SU-DHL-6 (cell line): Measurements from ENCODE around the gene PTPRJ.

ENCODE experiments used
- H2AFZ ChIP-seq: fragments of 200-600 bp; sonication (generic); 2 replicates; pipeline ENCODE4 v1.6.1; 2014; ENCODE audit warnings: low read depth, mild to moderate bottlenecking, moderate library complexity, mixed read lengths, antibody characterized with exemption, low read length; ENCODE audit not compliant: severe bottlenecking
- H3F3A ChIP-seq: fragments of 200-600 bp; shearing (Covaris generic); 2 replicates; pipeline ENCODE4 v1.6.0; 2016; ENCODE audit warnings: antibody characterized with exemption, mild to moderate bottlenecking; ENCODE audit not compliant: insufficient read depth
- H3K27ac ChIP-seq: fragments of 200-600 bp; sonication (generic); 2 replicates; pipeline ENCODE4 v1.5.1; 2016; ENCODE audit warnings: low read depth, mild to moderate bottlenecking, low read length, moderate library complexity, mixed read lengths
- H3K27me3 ChIP-seq: fragments of 200-600 bp; sonication (generic), shearing (Covaris generic); 2 replicates; pipeline ENCODE4 v1.6.0; 2014; ENCODE audit warnings: mild to moderate bottlenecking, low read length
- H3K36me3 ChIP-seq: fragments of 200-600 bp; sonication (generic); 2 replicates; pipeline ENCODE4 v1.6.1; 2014; ENCODE audit warnings: mild to moderate bottlenecking, low read length, mixed read lengths
- H3K4me2 ChIP-seq: fragments of 300-600, 200-600 bp; shearing (Covaris generic), sonication (generic); 2 replicates; pipeline ENCODE4 v1.6.0; 2014; ENCODE audit warnings: low read length, low read depth, mild to moderate bottlenecking; ENCODE audit not compliant: poor library complexity, severe bottlenecking
- H3K4me3 ChIP-seq: fragments of 200-600 bp; sonication (generic); 2 replicates; pipeline ENCODE4 v1.5.1; 2014; ENCODE audit warnings: antibody characterized with exemption, low read length, mild to moderate bottlenecking, mixed read lengths; ENCODE audit not compliant: insufficient read depth, poor library complexity, severe bottlenecking
- H3K79me2 ChIP-seq: fragments of 200-600 bp; sonication (generic); 2 replicates; pipeline ENCODE4 v1.6.1; 2014; ENCODE audit warnings: mild to moderate bottlenecking, low read length, moderate library complexity; ENCODE audit not compliant: insufficient read depth
- H3K9ac ChIP-seq: fragments of 200-600 bp; sonication (generic); 2 replicates; pipeline ENCODE4 v1.7.0; 2014; ENCODE audit warnings: mild to moderate bottlenecking, low read length
- H3K9me2 ChIP-seq: fragments of 200-600 bp; sonication (generic); replicated peaks from 2 replicates; pipeline ENCODE4 v1.6.1; 2014; ENCODE audit warnings: low read length; ENCODE audit not compliant: insufficient read depth
- H3K9me3 ChIP-seq: fragments of 200-600 bp; sonication (generic); 2 replicates; pipeline ENCODE4 v1.6.1; 2014; ENCODE audit warnings: low read length, mixed read lengths; ENCODE audit not compliant: insufficient read depth
- H4K20me1 ChIP-seq: fragments of 200-600 bp; sonication (generic); 2 replicates; pipeline ENCODE4 v1.6.1; 2014; ENCODE audit warnings: low read depth, mild to moderate bottlenecking, antibody characterized with exemption, low read length, moderate library complexity, mixed read lengths
- CTCF ChIP-seq: fragments of 200-600 bp; sonication (generic); IDR thresholded peaks from one replicate; pipeline ENCODE4 v1.5.1; 2017; ENCODE audit warnings: antibody characterized with exemption, mild to moderate bottlenecking, low read length, moderate library complexity; ENCODE audit not compliant: insufficient read depth, poor library complexity, severe bottlenecking
- EZH2phosphoT487 ChIP-seq: fragments of 200-600 bp; sonication (generic), shearing (Covaris generic); conservative IDR thresholded peaks from 2 replicates; pipeline ENCODE4 v1.6.1; 2018; ENCODE audit warnings: mild to moderate bottlenecking, antibody characterized with exemption, low read length, moderate library complexity, mixed read lengths

PTPRJ gene

GRCh38 chr11:47983464-47984397, 3.4 kb downstream of the PTPRJ start:
- Histone ChIP-seq H3K79me2 (no peaks in the 10 kb centered on the region), H3K9ac (no peak overlapping the region), H3F3A (no peaks in the 10 kb centered on the region), H3K36me3 (no peaks in the 10 kb centered on the region), H4K20me1 (no peaks in the 10 kb centered on the region), H3K4me3 (no peak overlapping the region), H3K27me3 (no peaks in the 10 kb centered on the region), H2AFZ (no peak overlapping the region), H3K27ac (no peak overlapping the region), H3K9me3 (no peaks in the 10 kb centered on the region), H3K4me2 (no peak overlapping the region), H3K9me2 (no peaks in the 10 kb centered on the region)
- TF ChIP-seq EZH2phosphoT487 (no peak), CTCF (no peak)

GRCh38 chr11:47986219-47986618, 5.9 kb downstream of the PTPRJ start:
- TF ChIP-seq CTCF (no peak), EZH2phosphoT487 (no peak)
- Histone ChIP-seq H3K9me3 (no peaks in the 10 kb centered on the region), H3K9ac (no peak overlapping the region), H3K4me3 (no peak overlapping the region), H4K20me1 (no peaks in the 10 kb centered on the region), H3K36me3 (no peaks in the 10 kb centered on the region), H3K27ac (no peak overlapping the region), H3K4me2 (no peak overlapping the region), H3K79me2 (no peaks in the 10 kb centered on the region), H3K27me3 (no peaks in the 10 kb centered on the region), H3K9me2 (no peaks in the 10 kb centered on the region), H2AFZ (no peak overlapping the region), H3F3A (no peaks in the 10 kb centered on the region)

- no peak overlapping the region for H3K27ac ChIP-seq
- no peaks in the 10 kb centered on the region for H3K9me3 ChIP-seq
- H3K4me3 ChIP-seq = no peak overlapping the region
- no peak for TF ChIP-seq EZH2phosphoT487
- no peak for TF ChIP-seq CTCF
- no peaks in the 10 kb centered on the region for H3K79me2 ChIP-seq
- H3K4me2 ChIP-seq = no peak overlapping the region
- no peaks in the 10 kb centered on the region for H3F3A ChIP-seq
- no peaks in the 10 kb centered on the region for H3K36me3 ChIP-seq
- no peaks in the 10 kb centered on the region for H4K20me1 ChIP-seq
- no peak overlapping the region for H2AFZ ChIP-seq
- no peaks in the 10 kb centered on the region for H3K9me2 ChIP-seq
- no peak overlapping the region for H3K9ac ChIP-seq
- no peaks in the 10 kb centered on the region for H3K27me3 ChIP-seq
Observed at GRCh38 chr11:47986742-47987141, 6.4 kb downstream of the PTPRJ start.
